ENCODE measurements around the gene STARD3NL. TPM values are rescaled to one million over a fixed set of nuclear protein-coding genes. Genes with fewer than 3 reads are reported as not detected.
"Not testable (repeated sequence)": the region's sequence is repeated elsewhere in the genome, so short reads cannot be mapped to it uniquely, and the experiment has no call there.

STARD3NL gene
- total RNA-seq, 1 experiment from 2014 or later = 120 TPM

DNA sequence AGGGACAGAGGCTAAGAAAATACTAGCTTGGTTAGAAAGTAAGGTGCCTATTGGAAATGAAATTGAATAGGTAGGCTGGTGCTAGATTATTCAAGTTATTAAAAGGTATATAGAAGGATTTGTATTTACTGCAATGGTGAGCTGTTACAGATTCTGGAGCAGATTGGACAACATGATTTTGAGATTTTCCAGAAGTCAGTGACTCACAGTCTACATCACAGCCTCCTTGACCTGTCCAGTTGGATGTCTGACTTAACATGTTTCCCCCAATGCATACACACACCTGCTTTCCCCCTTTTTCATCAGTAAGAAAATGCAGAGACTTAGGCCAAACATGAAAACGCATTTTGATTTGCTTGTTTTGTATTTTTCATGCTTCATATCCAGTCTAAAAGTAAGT is 33.4 kb downstream of the STARD3NL start:
- in situ Hi-C loops (cut with HindIII; ENCODE audit: low pct_unique_long_range_greater_than_20kb, low sequenced_read_pairs) = no loop called here
- DNase-seq (ENCODE audit: low read depth) = no peak

DNA sequence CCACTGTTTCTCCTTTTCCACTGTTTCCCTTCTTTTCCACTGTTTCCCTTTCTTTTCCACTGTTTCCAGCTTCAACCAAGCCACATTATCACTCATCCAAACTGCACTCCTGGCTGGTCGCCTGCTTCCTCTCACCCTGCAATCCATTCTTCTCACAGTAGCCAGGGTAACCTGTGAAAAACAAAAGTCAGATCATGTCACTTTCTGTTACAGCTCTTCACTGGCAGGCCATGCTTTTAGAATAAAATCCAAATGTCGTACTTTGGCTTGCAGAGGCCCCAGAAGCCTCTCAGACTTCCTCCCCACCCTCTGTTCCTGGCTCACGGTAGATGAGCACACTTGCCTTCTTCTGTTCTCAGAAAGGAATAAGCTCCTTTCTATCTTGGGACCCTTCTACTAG is 33.9 kb downstream of the STARD3NL start:
- DNase-seq (ENCODE audit: low read depth) = no peak
- in situ Hi-C loops (cut with HindIII; ENCODE audit: low pct_unique_long_range_greater_than_20kb, low sequenced_read_pairs) = no loop called here

DNA sequence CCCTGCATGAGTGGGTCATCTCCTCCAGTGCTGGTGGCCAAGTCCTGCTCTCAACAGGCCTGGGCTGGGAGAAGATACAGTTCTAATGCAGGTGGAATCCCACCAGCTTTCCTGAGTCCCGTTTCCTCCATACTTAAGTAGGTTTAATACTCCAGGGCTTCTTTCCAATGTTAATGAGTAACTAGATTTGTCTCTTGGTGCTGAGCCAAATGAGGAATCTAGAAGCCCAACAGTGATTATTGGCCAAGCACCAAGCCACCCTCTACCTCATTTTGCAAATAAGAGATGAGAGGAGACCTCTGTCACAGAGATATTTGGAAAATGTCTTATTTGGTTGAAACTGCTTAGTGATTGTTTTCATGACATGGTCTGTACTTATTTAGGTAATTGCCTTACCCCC is 37.1 kb downstream of the STARD3NL start:
- peak; percentile 57 for DNase-seq (ENCODE audit: low read depth)
- in situ Hi-C loops (cut with HindIII; ENCODE audit: low pct_unique_long_range_greater_than_20kb, low sequenced_read_pairs) = no loop called here

DNA sequence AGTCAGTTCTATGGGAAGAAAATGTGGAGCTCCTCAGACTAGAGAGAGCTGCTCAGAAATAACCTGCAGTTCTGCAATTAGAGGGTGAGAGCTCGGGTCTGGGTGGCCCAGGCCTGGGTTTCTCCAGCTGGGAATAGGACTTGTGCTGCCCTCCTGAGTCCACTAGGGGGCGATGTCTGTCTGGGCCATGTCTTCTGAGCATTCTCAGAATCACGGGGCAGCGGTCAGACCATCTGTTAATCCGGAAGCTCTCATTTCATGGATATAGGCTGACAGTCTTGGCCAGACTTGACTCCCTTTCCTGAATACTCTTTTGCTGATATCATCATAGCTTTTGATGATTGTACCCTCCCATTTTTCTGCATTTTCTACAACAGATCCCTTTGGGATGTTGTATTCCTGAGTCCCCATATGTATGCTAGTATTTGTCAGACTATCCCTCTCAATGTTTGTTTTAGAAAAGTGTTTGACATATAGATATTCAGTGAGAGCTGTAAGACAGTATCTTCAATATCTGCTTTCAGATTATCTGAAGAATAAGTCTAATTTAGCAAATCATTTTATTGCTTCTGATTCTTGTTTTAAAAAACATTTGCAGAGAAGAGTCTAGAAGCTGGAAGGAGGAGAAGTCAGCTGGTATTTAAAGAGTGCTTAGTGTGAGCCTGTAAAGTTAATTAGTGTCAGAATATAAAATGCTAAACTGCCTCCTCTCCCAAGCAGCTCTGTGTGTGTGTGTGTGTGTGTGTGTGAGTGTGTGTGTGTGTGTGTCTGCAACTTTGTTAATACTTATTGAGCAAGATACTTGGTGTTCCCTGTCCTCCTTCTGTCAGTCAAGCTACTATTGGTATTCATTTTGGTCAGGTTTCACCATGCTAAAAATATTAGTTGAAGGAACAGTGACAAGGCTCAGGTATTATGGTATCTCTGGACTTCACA is 38.0 kb downstream of the STARD3NL start:
- in situ Hi-C loops (cut with HindIII; ENCODE audit: low pct_unique_long_range_greater_than_20kb, low sequenced_read_pairs) = no loop called here
- DNase-seq (ENCODE audit: low read depth) = peak; percentile 70

DNA sequence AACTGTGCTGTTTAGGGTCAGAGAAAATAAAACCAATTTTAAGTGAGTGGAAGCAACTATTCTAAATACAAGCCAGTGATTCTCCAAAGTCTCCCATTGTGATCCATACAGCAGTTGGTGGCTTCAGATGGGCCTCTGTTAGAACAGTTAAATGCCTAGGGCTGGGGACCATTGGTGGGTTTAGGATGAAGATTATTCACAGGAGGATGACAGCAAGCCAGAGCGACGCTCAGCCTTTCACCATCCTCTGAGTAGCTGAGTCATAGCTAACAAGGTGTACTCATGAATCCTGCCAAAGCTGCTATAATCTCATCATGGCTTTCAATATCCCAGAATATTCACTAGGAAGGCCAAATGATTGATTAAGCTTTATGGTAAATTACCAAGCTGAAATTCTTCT is 39.6 kb downstream of the STARD3NL start:
- in situ Hi-C loops (cut with HindIII; ENCODE audit: low pct_unique_long_range_greater_than_20kb, low sequenced_read_pairs) = no loop called here
- DNase-seq (ENCODE audit: low read depth) = no peak

DNA sequence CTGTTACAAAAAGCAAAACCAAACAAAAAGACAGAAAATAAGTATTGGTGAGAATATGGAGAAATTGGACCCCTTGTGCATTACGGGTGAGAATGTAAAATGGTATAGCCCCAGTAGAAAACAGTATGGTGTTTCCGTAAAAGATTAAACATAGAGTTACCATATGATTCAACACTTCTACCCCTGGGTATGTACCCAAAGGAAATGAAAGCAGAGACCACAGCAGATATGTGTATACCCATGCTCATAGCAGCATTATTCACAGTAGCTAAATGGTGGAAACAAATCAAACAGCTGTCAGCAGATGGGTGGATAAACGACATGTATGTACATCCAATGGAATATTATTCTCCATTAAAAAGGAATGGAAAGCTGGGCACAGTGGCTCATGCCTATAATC is 42.4 kb downstream of the STARD3NL start:
- in situ Hi-C loops (cut with HindIII; ENCODE audit: low pct_unique_long_range_greater_than_20kb, low sequenced_read_pairs) = no loop called here
- DNase-seq (ENCODE audit: low read depth) = no peak

DNA sequence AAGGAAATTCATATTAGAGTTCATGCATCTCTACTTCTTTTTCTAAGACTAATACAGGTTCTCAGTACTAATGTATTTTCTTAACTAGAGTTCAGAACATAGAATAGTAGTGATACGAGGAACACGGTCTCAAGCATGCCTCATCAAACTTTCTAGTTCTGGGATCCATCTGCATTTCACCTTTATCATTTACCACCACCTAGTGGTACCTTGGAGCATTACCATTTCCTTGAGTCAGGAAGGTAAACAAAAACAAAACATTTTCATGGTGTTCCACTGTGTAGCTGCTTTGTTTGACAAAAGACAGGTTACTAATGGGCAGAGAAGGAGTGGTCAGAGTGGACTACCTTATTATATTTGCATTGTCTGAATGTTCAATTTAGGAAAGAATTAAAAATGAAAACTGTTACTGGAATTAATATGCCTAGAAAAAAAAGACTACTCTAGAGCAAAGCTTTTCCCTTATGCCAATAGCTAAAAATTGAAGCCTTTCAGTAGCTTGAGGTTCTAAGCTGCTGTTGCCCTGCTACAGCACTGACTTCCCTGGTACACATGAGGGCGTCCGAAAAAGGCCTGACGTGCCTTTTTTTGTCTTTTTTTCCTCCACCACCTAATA is 44.5 kb downstream of the STARD3NL start:
- peak; percentile 51 for DNase-seq (ENCODE audit: low read depth)
- in situ Hi-C loops (cut with HindIII; ENCODE audit: low pct_unique_long_range_greater_than_20kb, low sequenced_read_pairs) = no loop called here

DNA sequence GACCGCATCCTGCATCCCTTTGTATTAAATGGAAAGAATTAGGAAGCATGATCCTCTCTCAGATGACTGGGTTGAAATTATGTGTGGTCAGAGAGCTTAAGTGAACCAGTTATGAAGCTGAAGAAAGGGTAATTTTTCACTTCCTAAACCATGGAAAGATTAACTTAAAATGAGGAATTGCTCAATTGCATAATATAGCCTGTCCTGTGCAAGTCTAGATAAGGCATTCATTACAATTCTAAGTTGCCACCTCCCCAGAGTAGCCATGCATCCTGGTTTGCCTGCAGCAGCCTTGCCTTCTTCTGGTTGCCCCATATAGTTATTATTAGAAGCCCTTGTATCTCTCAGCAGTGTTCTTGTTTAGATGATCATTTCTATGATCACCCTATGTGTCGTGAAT is 45.3 kb downstream of the STARD3NL start:
- in situ Hi-C loops (cut with HindIII; ENCODE audit: low pct_unique_long_range_greater_than_20kb, low sequenced_read_pairs) = no loop called here
- no peak for DNase-seq (ENCODE audit: low read depth)

DNA sequence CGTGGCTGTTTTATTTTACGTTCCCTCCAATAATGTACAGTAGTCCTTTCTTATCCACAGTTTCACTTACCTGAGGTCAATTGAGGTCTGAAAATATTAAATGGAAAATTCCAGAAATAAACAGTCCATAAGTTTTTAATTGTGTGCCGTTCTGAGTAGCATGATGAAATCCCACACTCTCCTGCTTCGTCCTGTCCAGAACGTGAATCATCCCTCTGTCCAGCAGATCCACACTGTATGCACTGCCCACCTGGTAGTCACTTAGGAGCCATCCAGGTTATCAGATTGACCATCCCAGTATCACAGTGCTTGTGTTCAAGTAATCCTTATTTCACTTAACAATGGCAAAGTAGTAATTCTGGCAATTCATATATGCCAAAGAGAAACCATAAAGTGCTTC is 46.3 kb downstream of the STARD3NL start:
- DNase-seq (ENCODE audit: low read depth) = no peak
- in situ Hi-C loops (cut with HindIII; ENCODE audit: low pct_unique_long_range_greater_than_20kb, low sequenced_read_pairs) = no loop called here

DNA sequence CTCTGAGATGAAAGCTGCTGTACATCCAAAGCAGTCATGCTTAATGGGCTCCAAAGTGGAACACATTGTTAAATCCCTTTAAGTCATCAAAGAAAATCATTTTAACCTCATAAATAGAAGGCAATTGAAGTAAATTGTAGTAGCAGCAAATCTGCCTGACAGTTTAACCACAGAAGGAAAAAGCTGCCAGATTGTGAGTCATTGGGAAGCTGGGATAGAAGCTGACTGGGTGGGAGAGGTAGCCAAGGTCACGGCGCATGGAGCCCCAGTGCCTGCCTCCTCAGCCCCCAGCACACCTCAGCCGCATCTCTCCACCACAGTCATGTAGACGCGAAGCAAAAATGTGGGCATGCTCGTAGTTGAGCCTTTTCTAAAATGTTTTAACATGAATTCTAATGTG is 51.3 kb downstream of the STARD3NL start:
- in situ Hi-C loops (cut with HindIII; ENCODE audit: low pct_unique_long_range_greater_than_20kb, low sequenced_read_pairs) = no loop called here
- peak; percentile 9 for DNase-seq (ENCODE audit: low read depth)

DNA sequence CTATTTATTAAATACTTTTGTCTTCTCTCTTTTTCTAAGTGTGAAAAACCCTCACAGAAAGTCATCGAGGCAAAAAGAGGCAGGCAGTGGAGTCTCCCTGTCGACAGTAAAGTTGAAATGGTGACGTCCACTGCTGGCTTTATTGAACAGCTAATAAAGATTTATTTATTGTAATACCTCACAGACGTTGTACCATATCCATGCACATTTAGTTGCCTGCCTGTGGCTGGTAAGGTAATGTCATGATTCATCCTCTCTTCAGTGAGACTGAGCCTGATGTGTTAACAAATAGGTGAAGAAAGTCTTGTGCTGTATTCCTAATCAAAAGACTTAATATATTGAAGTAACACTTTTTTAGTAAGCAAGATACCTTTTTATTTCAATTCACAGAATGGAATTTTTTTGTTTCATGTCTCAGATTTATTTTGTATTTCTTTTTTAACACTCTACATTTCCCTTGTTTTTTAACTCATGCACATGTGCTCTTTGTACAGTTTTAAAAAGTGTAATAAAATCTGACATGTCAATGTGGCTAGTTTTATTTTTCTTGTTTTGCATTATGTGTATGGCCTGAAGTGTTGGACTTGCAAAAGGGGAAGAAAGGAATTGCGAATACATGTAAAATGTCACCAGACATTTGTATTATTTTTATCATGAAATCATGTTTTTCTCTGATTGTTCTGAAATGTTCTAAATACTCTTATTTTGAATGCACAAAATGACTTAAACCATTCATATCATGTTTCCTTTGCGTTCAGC is 52.0 kb downstream of the STARD3NL start:
- in situ Hi-C loops (cut with HindIII; ENCODE audit: low pct_unique_long_range_greater_than_20kb, low sequenced_read_pairs) = no loop called here
- no peak for DNase-seq (ENCODE audit: low read depth)

DNA sequence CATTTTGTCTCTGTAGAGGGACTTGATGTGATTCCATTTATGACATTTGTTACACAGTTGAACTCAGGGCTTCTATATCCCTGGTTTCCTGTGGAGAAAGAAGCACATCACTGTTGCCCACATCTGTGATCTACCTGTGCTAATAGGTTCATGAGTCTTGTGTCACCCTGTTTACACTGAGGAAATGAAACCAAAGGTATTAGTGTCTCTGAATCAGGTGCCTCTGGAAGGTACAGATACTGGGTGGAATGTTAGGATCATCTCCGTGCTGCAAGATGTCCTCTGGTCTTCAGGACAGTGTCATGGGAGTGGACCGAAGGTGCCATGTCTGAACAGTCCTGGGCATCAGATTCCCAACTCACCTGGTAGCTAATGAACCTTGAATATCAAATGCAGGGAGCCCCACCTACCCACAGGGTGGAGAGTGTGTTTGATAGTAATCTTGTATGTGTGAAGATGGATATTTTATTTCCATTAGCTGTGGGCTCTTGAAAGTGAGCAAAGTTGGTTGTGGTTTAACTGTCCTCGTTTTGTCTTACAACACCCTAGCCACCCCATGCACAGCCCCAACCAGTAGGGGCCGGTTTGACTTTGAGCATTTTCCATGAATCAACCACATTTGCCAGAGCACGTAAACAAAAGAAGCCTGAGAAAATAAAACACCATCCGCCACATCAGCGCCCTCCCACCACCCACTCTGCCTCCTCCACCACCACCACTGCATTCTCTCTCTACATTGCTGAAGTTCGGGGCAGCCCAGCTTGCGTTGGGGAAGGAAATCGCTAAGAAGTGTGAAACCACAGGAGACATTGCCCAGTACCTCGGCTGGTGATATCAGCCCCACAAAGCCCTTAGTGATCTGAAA is 54.7 kb downstream of the STARD3NL start:
- in situ Hi-C loops (cut with HindIII; ENCODE audit: low pct_unique_long_range_greater_than_20kb, low sequenced_read_pairs) = no loop called here

DNA sequence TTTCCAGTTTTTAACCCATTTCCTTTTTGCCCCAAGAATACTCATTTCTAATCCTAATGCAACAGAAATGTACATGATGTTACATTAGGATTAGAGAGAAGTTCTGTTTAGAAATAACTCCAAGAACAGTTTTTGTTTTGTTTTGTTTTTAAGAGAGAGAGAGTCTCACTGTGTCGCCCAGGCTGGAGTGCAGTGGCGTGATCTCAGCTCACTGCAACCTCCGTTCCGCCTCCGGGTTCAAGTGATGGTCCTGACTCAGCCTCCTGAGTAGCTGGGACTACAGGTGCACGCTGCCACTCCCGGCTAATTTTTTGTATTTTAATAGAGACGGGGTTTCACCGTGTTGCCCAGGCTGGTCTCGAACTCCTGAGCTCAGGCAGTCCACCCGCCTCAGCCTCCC is 56.7 kb downstream of the STARD3NL start:
- DNase-seq (ENCODE audit: low read depth); in situ Hi-C loops (cut with HindIII; ENCODE audit: low pct_unique_long_range_greater_than_20kb, low sequenced_read_pairs): not testable (repeated sequence)

More for the DNA sequence above, 54.7 kb downstream of the STARD3NL start:
- no peak for DNase-seq (ENCODE audit: low read depth)

DNA sequence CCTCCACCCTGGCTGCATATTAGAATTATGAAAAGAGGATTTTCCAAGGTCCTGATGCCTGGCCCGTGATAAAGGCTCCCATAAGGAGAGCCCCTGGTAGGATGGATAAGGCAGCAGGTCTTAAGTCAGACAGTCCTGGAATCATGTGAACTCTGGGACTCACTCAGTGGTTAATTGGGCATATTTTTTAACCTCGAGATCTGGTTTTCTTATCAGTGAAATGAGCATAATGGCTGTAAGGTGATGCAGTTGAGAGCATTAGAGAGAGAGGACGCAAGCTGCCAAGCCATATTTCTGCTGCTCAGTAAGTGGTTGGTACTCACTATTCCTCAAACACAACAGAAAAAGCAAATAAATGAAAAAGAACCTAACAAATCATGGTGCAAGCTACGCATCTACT is 57.6 kb downstream of the STARD3NL start:
- no peak for DNase-seq (ENCODE audit: low read depth)
- in situ Hi-C loops (cut with HindIII; ENCODE audit: low pct_unique_long_range_greater_than_20kb, low sequenced_read_pairs) = no loop called here

DNA sequence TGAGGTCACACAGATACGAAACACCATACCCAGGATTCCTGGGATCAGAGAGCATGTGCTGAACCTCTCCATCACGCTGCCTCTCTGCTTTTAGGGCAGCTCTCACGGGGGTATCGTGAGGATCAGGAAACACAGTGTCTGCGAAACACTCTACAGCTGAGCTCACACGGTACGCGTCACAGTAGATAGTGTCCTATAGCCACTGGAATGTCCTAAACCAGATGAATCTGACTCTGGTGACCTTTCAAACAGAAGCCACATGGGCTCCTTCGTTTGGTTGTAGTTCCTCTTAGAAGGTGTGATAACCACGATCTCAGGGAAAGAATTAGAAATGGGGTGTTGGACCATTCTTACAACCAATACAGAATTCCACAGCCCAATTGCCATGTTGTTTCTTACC is 61.1 kb downstream of the STARD3NL start:
- in situ Hi-C loops (cut with HindIII; ENCODE audit: low pct_unique_long_range_greater_than_20kb, low sequenced_read_pairs); DNase-seq (ENCODE audit: low read depth): not testable (repeated sequence)

DNA sequence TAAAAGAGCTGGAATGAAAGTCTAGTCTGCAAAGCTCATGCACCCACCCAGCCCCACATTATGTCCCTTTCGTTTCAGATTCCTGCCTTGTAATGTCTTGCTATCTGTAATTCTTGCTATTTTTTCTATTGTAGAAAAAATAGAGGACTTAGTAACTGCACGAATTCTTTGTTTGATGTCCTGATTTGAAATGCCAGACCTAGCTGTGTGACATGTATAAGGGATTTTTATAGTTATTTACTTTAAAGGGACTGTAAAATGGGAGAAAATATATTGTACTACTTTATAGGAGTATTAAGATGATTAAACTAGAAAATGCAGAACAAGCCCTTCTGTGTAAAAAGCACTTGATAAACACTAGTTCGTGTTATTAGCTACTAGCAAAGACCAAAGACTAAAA is 63.0 kb downstream of the STARD3NL start:
- DNase-seq (ENCODE audit: low read depth) = no peak
- in situ Hi-C loops (cut with HindIII; ENCODE audit: low pct_unique_long_range_greater_than_20kb, low sequenced_read_pairs) = no loop called here

DNA sequence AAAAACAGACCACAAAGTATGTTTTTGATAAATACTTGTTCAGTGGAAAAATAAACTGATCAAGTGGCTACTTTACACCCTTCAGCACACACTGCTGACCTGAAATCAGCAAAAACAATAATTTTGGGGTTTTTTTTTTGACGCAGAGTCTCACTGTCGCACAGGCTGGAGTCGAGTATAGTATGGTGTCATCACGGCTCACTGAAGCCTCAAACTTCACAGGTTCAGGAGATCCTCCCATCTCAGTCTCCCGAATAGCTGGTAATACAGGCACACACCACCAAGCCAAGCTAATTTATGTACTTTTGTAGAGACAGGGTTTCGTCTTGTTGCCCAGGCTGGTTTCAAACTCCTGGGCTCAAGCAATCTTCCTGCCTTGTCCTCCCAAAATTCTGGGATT is 64.8 kb downstream of the STARD3NL start:
- in situ Hi-C loops (cut with HindIII; ENCODE audit: low pct_unique_long_range_greater_than_20kb, low sequenced_read_pairs) = no loop called here
- no peak for DNase-seq (ENCODE audit: low read depth)

DNA sequence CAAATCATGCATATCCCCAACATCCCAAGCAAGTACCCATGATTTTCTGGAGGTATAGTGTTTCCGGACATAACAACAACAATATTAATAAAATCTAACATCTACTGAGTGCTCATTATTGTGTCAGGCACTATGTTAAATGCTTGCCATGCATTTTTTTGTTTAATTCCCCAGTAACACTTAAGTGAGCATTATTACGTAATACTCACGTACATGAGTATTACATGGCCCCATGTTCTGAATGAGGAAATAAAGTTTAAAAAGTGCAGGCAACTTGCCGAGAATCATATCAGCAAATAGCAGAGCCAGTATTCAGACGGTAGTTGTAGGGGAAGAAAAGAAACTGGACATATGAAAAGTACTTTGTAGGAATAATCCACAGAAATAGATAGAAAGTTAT is 65.3 kb downstream of the STARD3NL start:
- DNase-seq (ENCODE audit: low read depth); in situ Hi-C loops (cut with HindIII; ENCODE audit: low pct_unique_long_range_greater_than_20kb, low sequenced_read_pairs): not testable (repeated sequence)
